Fibroblast of pulmonary artery (primary cell): ENCODE measurements around the gene LHB.

ENCODE experiments used
- DNase-seq: peaks from one replicate; pipeline ENCODE4 v3.0.0-alpha.2; 2010; ENCODE audit warnings: low read depth
- H3K4me3 ChIP-seq: replicated peaks from 2 replicates; pipeline ENCODE4 v1.5.1; 2011; ENCODE audit warnings: low read depth, mild to moderate bottlenecking, control low read depth, low read length, moderate library complexity
- TF ChIP-seq, protein P1 (sequence below): IDR thresholded peaks from 2 replicates; pipeline ENCODE4 v1.5.1; 2011; ENCODE audit warnings: mild to moderate bottlenecking, control low read depth, low read length, inconsistent platforms; ENCODE audit errors: missing control alignments

The LHB gene

DNA sequence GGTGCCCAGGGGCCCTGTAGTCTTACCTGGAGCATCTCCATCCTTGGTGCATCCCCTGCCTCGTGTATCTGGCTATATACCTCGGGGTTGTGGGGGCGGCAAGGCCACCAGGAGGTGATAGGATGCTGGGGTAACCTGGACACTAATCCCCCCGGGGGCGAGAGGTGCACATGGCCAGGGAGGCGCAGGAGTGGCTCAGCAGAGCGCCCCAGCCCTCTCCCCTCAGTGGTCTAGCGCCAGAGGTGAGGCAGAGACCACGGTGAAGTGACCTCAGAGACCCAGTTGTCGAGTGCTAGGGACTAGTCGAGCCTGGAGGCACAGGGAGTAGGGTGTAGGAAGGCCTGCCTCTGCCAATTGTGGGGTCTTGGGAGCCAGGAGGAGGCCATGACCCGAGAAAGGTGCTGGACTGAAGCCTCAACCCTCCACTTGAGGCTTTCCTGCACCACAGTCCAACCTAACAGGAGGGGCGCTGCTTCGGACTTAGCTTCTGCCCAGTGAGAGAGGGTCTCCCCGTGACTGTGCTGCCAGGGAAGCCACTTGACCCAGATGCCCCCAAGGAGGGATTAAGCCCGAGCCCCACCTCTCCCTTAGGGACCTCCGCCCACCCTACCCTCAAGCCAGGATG is at the start of gene LHB:
TSS of gene LHB (minus strand) at position 51 of the 625 bp plus-strand sequence. CDS start at position 41, 10 bp downstream.
- TF ChIP-seq, protein P1, sequence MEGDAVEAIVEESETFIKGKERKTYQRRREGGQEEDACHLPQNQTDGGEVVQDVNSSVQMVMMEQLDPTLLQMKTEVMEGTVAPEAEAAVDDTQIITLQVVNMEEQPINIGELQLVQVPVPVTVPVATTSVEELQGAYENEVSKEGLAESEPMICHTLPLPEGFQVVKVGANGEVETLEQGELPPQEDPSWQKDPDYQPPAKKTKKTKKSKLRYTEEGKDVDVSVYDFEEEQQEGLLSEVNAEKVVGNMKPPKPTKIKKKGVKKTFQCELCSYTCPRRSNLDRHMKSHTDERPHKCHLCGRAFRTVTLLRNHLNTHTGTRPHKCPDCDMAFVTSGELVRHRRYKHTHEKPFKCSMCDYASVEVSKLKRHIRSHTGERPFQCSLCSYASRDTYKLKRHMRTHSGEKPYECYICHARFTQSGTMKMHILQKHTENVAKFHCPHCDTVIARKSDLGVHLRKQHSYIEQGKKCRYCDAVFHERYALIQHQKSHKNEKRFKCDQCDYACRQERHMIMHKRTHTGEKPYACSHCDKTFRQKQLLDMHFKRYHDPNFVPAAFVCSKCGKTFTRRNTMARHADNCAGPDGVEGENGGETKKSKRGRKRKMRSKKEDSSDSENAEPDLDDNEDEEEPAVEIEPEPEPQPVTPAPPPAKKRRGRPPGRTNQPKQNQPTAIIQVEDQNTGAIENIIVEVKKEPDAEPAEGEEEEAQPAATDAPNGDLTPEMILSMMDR, result no peak
- no peak for DNase-seq
- peak within 1 kb of the TSS; percentile 44 for H3K4me3 ChIP-seq

DNA sequence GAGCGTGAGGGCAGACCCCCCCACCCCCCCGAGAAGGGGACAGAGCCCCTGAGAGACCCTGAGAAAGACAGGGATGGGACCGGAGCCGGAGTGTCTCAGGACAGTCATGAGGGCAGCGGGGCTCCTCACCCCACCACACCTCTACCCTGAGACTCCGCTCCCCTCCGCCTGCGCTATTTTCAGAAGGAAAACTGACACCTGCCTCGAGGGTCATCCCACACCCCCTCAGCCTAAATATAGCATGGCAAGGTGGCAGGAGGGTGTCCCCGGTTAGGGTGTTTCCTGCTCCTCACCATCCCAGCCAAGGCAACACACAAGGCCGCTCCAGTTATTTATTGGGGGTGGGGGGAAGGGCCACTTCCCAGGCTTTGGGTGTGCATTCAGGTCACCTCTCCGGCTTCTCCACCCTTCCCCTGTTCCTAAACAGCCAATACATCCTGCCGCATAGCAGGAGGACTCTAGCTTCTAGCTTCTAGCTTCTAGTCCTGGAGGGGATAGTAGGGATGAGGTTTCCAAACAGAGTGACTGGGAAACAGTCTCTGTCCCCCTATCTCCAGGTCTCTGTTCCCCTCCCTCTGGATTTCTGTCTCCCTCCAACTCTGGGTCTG is 49.1 kb upstream of the LHB start:
- no peak overlapping the region for H3K4me3 ChIP-seq
- no peak for DNase-seq
- TF ChIP-seq, protein P1, result no peak

DNA sequence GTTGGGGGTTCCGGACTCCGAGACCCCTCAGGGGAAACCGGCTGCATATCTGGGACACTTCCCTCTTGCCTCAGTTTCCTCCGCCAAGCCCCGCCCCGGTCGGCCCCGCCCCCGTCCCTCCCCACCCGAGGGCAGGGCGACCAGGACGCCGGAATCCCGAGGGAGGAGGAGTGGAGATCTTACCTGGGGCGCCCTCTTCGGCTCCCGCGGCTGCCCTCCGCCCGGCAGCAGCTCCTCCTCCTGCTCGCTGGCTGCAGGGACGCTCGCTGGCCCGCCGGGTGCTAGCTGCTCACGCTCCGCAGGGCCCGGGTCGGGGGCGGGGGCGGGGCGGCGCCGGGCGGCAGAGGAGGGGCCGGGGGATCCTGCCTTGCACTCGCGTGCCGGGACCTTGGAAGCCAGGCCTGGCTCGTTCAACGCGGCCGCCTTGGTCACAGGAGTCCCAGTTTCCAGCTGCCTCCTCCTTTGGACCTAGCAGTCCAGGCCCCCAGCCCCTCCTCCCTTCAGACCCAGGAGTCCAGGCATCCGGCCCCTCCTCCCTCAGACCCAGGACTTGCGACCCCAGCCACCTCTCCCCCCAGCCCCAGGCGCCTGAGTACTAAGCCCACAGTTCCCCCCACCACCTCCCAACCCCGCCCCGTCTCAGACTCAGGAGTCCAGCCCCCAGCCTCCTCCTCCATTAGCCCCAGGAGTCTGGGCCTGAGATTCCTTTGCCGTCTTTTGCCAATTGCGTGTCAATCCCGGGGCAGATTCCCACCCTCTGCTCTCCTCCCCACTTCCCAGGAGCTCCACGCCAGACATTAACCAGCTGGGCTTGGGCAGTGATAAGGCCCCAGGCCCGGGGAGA is 48.1 kb upstream of the LHB start, which contains the start of gene NTF4:
TSS of gene NTF4 (minus strand) at position 51 of the 844 bp plus-strand sequence. CDS start 2,821 bp downstream, outside the sequence.
- TF ChIP-seq, protein P1, result no peak
- H3K4me3 ChIP-seq, result no peak within 1 kb of the TSS
- peak; percentile 21 for DNase-seq

DNA sequence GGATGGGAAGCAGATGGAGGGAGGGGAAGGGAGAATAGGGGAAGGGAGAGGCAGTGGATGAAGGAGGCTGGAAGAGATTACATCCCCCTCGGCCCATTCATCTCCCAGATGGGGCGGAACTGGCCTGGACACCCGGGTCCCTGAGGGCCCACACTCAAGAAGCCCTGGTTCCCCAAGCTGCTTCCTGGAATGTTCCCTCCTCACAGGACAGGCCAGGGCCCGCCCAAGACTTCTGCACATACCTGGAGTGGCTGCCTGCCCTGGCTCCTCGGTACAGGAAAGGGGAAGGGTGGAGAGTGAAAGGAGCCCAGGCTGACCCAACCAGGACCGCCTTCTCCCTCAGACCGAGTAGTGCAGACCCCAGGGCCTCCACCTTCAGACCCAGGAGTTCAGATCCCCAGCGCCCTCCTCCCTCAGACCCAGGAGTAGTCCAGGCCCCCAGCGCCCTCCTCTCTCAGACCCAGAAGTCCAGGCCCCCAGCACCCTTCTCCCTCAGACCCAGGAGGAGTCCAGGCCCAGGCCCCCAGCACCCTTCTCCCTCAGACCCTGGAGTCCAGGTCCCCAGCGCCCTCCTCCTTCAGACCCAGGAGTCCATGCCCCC is 47.2 kb upstream of the LHB start:
- DNase-seq, result no peak
- no peak overlapping the region for H3K4me3 ChIP-seq
- TF ChIP-seq, protein P1, result no peak

DNA sequence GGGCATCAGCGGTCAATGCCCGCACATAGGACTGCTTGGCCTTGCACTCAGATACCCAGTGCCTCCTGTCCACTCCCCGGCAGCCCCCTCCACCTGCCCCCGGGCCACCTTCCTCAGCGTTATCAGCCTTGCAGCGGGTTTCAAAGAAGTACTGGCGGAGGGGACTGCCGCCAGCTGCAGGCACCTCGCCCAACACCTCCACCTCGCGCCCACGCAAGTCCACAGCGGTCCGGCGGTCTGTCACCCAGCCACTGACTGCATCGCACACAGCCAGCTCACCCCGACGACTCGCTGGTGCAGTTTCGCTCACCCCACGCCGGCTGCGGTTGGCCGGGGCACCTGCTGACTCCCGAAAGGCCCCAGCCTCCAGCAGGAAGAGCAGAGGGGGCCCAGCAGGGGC is 44.6 kb upstream of the LHB start:
- TF ChIP-seq, protein P1, result no peak
- no peak for DNase-seq
- no peak overlapping the region for H3K4me3 ChIP-seq

DNA sequence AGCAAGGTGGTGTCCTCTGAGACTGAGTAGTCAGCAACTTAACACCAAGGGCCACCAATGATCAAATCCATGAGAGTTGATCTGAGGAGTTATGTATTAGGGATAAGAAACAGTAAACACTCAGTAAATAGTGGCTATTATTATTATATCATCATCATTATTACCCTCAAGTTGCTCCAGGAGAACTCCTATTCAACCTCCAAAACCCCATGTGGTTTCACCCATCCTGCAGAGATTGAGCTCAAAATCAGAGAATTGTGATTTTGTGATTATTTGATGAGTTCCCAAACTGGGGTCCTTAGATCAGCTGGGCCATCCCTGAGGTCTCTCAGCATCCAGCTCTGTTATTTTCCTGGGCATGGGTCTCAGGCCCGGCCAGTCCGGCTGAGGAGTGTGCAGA is 44.1 kb upstream of the LHB start:
- TF ChIP-seq, protein P1, result no peak
- H3K4me3 ChIP-seq, result no peak overlapping the region
- no peak for DNase-seq
